Measurements from ENCODE around the gene HIVEP3. TPM values are rescaled to one million over a fixed set of nuclear protein-coding genes. Genes with fewer than 3 reads are reported as not detected.
"Not testable (repeated sequence)": the region's sequence is repeated elsewhere in the genome, so short reads cannot be mapped to it uniquely, and the experiment has no call there.

Gene HIVEP3
- total RNA-seq, 1 experiment from 2014 or later: 1.4 TPM

DNA sequence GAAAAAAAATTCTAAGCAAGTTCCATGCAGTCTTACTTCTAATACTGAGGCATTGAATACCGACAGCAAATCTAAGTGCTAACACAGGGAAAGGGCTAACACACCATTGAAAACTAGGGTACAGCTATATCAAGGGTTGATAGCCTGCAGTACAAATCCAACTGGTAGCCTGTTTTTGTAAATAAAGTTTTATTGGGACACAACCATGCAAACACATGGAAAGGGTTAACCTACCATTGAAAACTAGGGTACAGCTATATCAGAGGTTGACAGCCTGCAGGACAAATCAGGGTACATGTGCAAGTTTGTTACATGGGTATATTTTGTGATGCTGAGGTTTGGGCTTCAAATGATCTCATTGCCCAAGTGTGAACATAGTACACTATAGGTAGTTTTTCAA, 212.9 kb downstream of the HIVEP3 start:
- no peak for DNase-seq (ENCODE audit: low read depth)
- in situ Hi-C loops (cut with HindIII; ENCODE audit: low pct_unique_long_range_greater_than_20kb, low sequenced_read_pairs): no loop called here

DNA sequence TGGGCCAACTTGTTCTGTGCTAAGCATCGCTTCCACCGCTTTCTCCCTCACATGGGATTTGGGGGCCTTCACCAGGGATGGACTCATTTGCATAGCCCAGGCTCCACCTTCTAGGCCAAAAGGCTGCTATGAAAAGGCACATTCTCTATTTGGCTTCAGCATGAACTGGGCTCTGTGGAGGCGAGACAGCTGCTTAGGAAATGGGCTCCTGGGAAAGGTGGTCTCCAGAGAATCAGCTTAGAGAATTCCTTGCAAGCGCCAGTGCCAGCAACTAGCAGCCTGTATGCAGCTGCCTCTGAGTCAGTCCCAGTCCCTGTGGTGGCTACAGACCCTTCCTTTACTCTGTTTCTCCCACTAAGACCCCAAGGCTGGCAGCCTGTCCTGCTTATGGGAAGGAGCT, 214.5 kb downstream of the HIVEP3 start:
- in situ Hi-C loops (cut with HindIII; ENCODE audit: low pct_unique_long_range_greater_than_20kb, low sequenced_read_pairs): no loop called here
- DNase-seq (ENCODE audit: low read depth): no peak

GRCh38 chr1:41702771-41703170, 216.0 kb downstream of the HIVEP3 start:
- no peak for DNase-seq (ENCODE audit: low read depth)
- in situ Hi-C loops (cut with HindIII; ENCODE audit: low pct_unique_long_range_greater_than_20kb, low sequenced_read_pairs): no loop called here

DNA sequence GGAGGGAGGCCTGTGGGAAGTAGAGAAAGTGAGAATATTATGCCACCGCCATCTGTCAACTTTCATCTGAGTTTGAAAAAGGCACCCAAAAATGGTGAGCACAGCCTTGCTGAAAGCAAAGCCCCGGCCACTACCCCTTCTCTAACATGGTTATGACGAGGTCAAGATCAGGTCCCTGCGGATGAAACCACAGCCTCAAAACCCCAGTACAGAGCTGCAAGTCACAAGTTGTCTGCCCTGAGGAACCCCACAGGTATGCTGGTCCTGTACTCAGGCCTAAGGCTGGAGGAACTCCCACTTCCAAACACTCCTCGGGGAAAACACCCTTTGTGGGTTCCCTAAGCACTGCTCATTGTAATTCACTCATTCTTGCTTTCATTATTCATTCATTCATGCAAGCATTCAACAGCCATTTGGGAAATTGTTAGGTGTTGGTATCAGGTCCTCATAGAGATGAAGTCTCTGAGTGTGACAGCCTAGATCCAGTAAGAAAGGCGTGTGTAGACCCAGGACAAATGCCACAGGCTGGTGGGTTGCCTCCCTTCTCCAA, 217.7 kb downstream of the HIVEP3 start:
- in situ Hi-C loops (cut with HindIII; ENCODE audit: low pct_unique_long_range_greater_than_20kb, low sequenced_read_pairs): no loop called here

GRCh38 chr1:41700581-41700980, 218.1 kb downstream of the HIVEP3 start:
- no peak for DNase-seq (ENCODE audit: low read depth)
- in situ Hi-C loops (cut with HindIII; ENCODE audit: low pct_unique_long_range_greater_than_20kb, low sequenced_read_pairs): no loop called here

More for the DNA sequence above, 217.7 kb downstream of the HIVEP3 start:
- DNase-seq (ENCODE audit: low read depth): no peak

DNA sequence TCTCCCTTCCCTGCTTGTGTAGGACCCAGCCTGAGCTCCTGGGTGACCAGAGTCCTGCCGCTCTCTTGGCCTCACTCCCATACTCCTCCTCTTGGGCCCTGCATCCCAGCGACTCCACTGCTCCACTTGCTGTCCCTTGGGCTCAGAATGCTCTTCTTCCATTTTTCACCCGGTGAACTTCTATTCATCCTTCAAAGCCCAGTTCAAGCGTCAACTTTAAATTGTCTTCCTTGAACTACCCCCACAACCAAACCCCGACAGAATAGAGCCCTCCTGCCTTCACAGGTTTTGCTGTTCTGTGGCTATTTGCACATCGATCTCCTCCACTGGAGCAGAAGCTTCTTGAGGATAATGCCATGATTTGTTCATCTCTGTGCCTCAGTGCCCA, 218.9 kb downstream of the HIVEP3 start:
- in situ Hi-C loops (cut with HindIII; ENCODE audit: low pct_unique_long_range_greater_than_20kb, low sequenced_read_pairs): no loop called here
- DNase-seq (ENCODE audit: low read depth): no peak

DNA sequence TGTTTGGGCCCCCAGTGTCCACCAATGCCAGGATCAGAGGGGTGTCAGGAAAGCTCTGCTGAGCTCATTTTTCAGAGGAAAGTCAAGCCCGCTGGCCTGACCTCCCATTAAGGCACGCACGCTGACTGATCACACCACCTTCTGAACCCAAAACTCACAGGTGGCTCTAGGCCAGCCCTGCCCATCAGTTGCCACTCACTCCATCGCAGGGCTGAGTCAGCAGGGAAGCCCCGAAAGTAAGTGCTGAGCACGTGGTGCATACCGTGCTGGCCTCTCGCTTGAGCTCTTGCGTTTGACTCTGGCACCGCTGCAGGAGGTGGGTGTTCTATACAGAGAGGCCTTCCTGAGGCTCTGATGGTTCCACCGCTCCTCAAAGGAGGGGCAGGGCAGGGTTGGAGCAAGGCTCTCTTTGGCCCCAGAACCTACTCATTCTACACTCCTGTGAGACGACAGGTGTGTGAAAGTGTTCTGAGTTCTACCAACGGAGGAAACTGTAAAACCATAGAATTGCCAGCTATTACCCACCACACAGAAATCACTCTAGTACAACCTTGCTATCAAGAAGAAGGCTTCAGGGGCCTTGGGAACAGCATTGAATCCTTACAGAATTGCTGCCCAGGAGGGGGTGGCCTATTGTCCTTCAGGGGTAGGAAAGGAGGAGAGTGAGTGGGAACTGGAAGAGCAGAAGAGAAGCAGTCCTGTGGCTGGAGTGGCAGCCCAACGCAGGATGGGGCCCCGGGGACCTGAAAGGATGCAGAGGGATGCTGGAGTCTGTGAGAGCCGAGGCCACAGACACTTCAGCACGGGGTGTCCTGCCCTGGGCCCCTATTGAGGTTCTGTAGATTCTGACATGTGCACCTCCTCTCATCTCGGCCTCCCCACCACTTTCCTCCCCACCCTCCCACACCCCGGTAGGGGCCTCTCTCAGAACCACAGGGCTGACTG, 219.5 kb downstream of the HIVEP3 start:
- in situ Hi-C loops (cut with HindIII; ENCODE audit: low pct_unique_long_range_greater_than_20kb, low sequenced_read_pairs): no loop called here
- no peak for DNase-seq (ENCODE audit: low read depth)

- no peak for DNase-seq (ENCODE audit: low read depth)
- in situ Hi-C loops (cut with HindIII; ENCODE audit: low pct_unique_long_range_greater_than_20kb, low sequenced_read_pairs): no loop called here
Measured at GRCh38 chr1:41696381-41696780, 222.3 kb downstream of the HIVEP3 start.

DNA sequence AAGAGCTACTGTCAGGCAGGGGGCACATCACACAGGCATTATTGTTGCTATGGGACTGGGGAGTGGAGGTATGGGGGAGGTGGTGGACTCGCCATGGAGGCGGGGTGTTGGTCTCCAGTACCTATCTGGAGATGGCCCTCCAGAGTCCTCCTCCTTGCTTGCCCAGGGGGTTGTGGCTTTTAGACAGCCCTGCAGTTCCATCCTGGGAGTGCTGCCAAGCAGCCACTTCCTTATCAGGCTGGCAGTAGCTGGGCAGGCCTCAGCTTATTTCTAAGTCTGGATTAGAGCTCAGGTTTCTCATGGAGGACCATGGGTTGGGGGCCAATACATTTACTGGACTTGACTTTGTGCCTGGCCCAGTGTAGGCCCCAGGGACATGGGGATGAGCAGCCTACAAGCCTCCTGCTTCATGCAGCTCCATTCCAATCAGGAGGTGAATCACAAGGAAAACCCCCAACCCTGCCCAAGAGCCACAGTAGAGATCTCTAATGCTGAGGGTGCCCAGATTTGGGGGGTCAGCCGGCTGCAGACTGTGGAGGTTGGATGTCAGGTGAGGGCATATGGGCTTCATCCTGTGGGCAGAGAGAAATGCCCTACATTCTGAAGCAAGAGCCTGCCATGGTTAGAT, 223.5 kb downstream of the HIVEP3 start:
- DNase-seq (ENCODE audit: low read depth): no peak
- in situ Hi-C loops (cut with HindIII; ENCODE audit: low pct_unique_long_range_greater_than_20kb, low sequenced_read_pairs): no loop called here

DNA sequence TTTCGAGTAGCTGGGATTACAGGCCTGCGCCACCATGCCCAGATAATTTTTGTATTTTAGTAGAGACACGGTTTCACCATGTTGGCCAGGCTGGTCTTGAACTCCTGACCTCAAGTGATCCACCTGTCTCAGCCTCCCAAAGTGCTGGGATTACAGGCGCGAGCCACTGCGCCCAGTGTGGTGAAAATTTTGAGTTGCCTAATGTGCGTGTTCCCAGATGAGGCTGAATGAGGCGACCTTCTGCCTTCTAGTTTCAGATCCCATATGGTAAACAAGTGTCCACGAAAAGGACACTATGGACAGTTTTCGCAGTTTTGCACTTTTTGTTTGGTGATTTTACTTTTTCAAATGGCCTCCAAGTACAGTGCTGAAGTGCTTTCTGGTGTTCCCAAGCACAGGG, 226.8 kb downstream of the HIVEP3 start:
- DNase-seq (ENCODE audit: low read depth); in situ Hi-C loops (cut with HindIII; ENCODE audit: low pct_unique_long_range_greater_than_20kb, low sequenced_read_pairs): not testable (repeated sequence)

DNA sequence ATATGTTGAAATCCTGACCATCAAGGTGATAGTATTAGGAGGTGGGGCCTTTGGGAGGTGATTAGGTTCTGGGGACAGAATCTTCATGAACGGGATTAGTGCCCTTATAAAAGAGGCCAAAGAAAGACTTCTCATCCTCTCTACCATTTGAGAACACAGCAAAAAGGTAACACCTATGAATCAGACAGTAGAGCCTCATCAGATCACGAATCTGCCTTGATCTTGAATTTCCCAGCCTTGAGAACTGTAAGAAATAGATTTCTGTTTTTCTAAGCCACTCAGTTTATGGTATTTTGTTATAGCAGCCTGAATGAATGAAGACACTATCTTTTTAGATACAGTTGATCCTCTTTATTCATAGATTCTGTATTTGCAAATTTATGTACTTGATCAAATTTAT, 227.3 kb downstream of the HIVEP3 start:
- in situ Hi-C loops (cut with HindIII; ENCODE audit: low pct_unique_long_range_greater_than_20kb, low sequenced_read_pairs): no loop called here
- no peak for DNase-seq (ENCODE audit: low read depth)

GRCh38 chr1:41690331-41690730, 228.4 kb downstream of the HIVEP3 start:
- in situ Hi-C loops (cut with HindIII; ENCODE audit: low pct_unique_long_range_greater_than_20kb, low sequenced_read_pairs): no loop called here
- no peak for DNase-seq (ENCODE audit: low read depth)

DNA sequence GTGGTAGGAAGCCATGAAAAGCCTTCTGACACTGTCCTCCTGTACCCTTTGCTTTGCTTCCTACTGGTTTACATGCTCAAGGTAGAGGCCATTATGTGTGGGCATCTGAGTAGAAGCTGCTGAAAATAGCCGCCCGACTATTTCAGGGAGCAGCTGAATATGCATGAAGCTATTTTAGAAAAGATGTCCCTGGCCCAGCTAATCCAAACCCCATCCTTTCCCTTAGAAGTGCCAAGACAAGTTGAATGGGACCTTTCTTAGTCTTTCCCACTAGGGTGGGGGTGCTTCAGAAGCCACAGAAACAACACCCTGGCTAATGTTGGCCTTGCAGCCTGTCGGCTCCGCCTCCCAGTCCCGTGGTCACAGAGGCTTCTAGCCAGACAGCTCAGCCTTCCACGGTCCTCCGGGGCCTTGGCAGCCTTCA, 229.2 kb downstream of the HIVEP3 start:
- in situ Hi-C loops (cut with HindIII; ENCODE audit: low pct_unique_long_range_greater_than_20kb, low sequenced_read_pairs): no loop called here

GRCh38 chr1:41689139-41689538, 229.6 kb downstream of the HIVEP3 start:
- in situ Hi-C loops (cut with HindIII; ENCODE audit: low pct_unique_long_range_greater_than_20kb, low sequenced_read_pairs): no loop called here
- DNase-seq (ENCODE audit: low read depth): no peak

More for the DNA sequence above, 229.2 kb downstream of the HIVEP3 start:
- no peak for DNase-seq (ENCODE audit: low read depth)

DNA sequence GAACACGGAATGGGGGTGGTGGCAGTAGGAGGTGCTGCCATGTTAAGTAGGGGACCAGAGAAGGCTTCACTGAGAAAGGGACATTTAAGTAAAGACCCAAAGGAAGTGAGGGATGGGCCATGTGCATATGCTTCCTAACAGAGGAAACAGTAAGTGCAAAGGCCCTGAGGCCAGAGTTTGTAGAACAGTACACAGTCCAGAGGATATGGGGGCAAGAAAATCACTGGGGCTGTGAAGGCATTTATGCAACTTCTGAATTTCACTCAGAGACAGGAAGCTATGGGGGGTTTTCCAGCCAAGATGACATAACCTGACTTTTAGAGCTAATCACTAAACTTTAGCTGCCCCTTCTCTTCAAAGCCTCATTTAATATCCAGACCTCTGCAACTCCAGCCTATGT, 231.7 kb downstream of the HIVEP3 start:
- DNase-seq (ENCODE audit: low read depth): no peak
- in situ Hi-C loops (cut with HindIII; ENCODE audit: low pct_unique_long_range_greater_than_20kb, low sequenced_read_pairs): no loop called here

GRCh38 chr1:41683681-41684500, 234.8 kb downstream of the HIVEP3 start:
- DNase-seq (ENCODE audit: low read depth): no peak
- in situ Hi-C loops (cut with HindIII; ENCODE audit: low pct_unique_long_range_greater_than_20kb, low sequenced_read_pairs): no loop called here

DNA sequence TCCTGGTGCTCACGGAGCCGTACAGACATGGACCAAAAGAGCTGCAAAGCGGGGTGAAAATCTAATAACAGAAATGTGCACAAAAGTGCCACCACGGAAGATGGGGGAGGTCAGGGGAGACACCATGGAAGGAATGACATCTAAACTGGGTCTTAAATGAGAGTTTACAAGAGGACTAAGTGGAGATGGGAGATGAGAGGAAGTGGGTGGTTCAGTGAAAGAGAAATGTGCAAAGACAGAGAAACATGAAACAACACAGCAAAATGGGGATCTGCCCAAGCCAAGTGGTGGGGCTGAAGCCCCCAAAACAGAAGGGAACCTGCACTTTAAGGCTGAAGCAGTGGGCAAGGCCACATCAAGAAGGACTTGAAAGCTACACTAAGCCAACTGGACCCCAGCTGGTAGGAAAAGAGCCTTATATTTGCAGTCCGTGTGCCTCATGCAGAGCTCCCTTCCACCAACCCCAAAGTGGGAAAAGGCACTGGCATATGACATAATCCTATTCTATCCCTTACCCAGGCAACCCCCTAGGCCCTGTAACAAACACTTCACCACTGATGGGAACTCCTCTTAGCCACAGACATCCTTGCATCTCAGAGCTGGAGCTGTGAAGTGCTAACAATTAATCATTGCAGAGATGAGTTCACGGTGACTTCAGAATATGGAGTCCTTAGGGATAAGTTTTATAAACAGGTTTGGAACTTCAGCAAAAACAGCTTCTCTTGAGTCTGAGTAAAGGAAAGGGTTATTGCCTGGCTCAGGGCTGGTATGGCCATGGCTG, 235.7 kb downstream of the HIVEP3 start:
- no peak for DNase-seq (ENCODE audit: low read depth)
- in situ Hi-C loops (cut with HindIII; ENCODE audit: low pct_unique_long_range_greater_than_20kb, low sequenced_read_pairs): no loop called here

GRCh38 chr1:41682149-41682548, 236.6 kb downstream of the HIVEP3 start:
- DNase-seq (ENCODE audit: low read depth): no peak
- in situ Hi-C loops (cut with HindIII; ENCODE audit: low pct_unique_long_range_greater_than_20kb, low sequenced_read_pairs): no loop called here
